IMR-90 (cell line): ENCODE measurements around the gene CDK15. TPM values are rescaled to one million over a fixed set of nuclear protein-coding genes. Genes with fewer than 3 reads are reported as not detected.
A peak's percentile ranks its signal among the peaks of the same experiment; 100 is the strongest.

ENCODE experiments used
- ATAC-seq: fragments of 200-7000 bp; cut with Tn5 transposase; 2 replicates; pipeline ENCODE4 v1.9.1; 2020; ENCODE audit warnings: low read depth, mild to moderate bottlenecking, moderate library complexity
- BruUV-seq: library from RNA; stranded (reverse); fragments of 400-500 nt; replicated peaks from 2 replicates; lab custom pipeline; 2021; lab: Mats Ljungman, UMichigan
- CTCF ChIA-PET: fragments of 300-600 bp; formaldehyde crosslinking; extraction: SDS; loops from one replicate; lab custom pipeline; 2021; ENCODE audit warnings: antibody characterized with exemption; lab: Yijun Ruan, JAX
- POLR2A ChIA-PET: fragments of 300-600 bp; sonication (Branson Sonifier 250); formaldehyde crosslinking; loops from one replicate; lab custom pipeline; 2022; ENCODE audit warnings: antibody characterized with exemption; ENCODE audit not compliant: unreplicated experiment; lab: Charles Lee
- DNase-seq: peaks from one replicate; pipeline ENCODE4 v3.0.0; 2013
- H2AFZ ChIP-seq: replicated peaks from 2 replicates; pipeline ENCODE3; 2013; ENCODE audit warnings: low read length, mild to moderate bottlenecking; ENCODE audit not compliant: poor library complexity
- H2AK5ac ChIP-seq: 2 replicates; pipeline ENCODE4 v1.6.1; 2013; ENCODE audit warnings: low read depth, low read length, inconsistent platforms
- H2AK9ac ChIP-seq: replicated peaks from 2 replicates; pipeline ENCODE3; 2013; ENCODE audit warnings: mild to moderate bottlenecking, low read depth, low read length, moderate library complexity; ENCODE audit not compliant: poor library complexity
- H2BK120ac ChIP-seq: 2 replicates; pipeline ENCODE4 v1.6.1; 2013; ENCODE audit warnings: low read depth, low read length, inconsistent platforms
- H2BK15ac ChIP-seq: 3 replicates; pipeline ENCODE4 v1.6.1; 2013; ENCODE audit warnings: low read depth, low read length, inconsistent platforms
- H2BK20ac ChIP-seq: 2 replicates; pipeline ENCODE4 v1.6.1; 2013; ENCODE audit warnings: low read depth, mild to moderate bottlenecking, inconsistent platforms, low read length, moderate library complexity
- H2BK5ac ChIP-seq: 2 replicates; pipeline ENCODE4 v1.6.1; 2013; ENCODE audit warnings: mild to moderate bottlenecking, low read depth, low read length, inconsistent platforms; ENCODE audit not compliant: poor library complexity, severe bottlenecking
- H3K14ac ChIP-seq: replicated peaks from 2 replicates; pipeline ENCODE4 v1.6.1; 2013; ENCODE audit warnings: low read depth, low read length, inconsistent platforms
- H3K18ac ChIP-seq: 2 replicates; pipeline ENCODE4 v1.6.1; 2013; ENCODE audit warnings: low read depth, low read length, control low read depth
- H3K23ac ChIP-seq: 2 replicates; pipeline ENCODE4 v1.6.1; 2013; ENCODE audit warnings: low read depth, low read length, inconsistent platforms
- H3K27ac ChIP-seq: 2 replicates; pipeline ENCODE4 v1.5.1; 2013; ENCODE audit warnings: mild to moderate bottlenecking, control low read depth, low read length; ENCODE audit not compliant: insufficient read depth
- H3K27me3 ChIP-seq: 2 replicates; pipeline ENCODE4 v1.6.1; 2013; ENCODE audit warnings: low read length; ENCODE audit not compliant: control insufficient read depth, insufficient read depth
- H3K36me3 ChIP-seq: 2 replicates; pipeline ENCODE4 v1.6.1; 2013; ENCODE audit warnings: low read length, mixed read lengths; ENCODE audit not compliant: control insufficient read depth, insufficient read depth
- H3K4ac ChIP-seq: 2 replicates; pipeline ENCODE4 v1.6.1; 2013; ENCODE audit warnings: low read depth, low read length, inconsistent platforms
- H3K4me1 ChIP-seq: 2 replicates; pipeline ENCODE4 v1.6.1; 2013; ENCODE audit warnings: low read length, mixed read lengths; ENCODE audit not compliant: control insufficient read depth, insufficient read depth
- H3K4me2 ChIP-seq: 2 replicates; pipeline ENCODE4 v1.6.1; 2013; ENCODE audit warnings: low read depth, mild to moderate bottlenecking, control low read depth, low read length, moderate library complexity
- H3K4me3 ChIP-seq: 2 replicates; pipeline ENCODE4 v1.5.1; 2013; ENCODE audit warnings: low read depth, mild to moderate bottlenecking, control low read depth, low read length, moderate library complexity; ENCODE audit not compliant: insufficient read depth
- H3K56ac ChIP-seq: 2 replicates; pipeline ENCODE4 v1.6.1; 2013; ENCODE audit warnings: low read length, inconsistent platforms; ENCODE audit not compliant: insufficient read depth; ENCODE audit errors: extremely low read depth
- H3K79me1 ChIP-seq, 2 experiments: 2 replicates each; pipeline ENCODE4 v1.6.1; 2013; ENCODE audit warnings: low read length in 2 of 2, inconsistent platforms in 1 of 2, low read depth in 1 of 2
- H3K9ac ChIP-seq: 2 replicates; pipeline ENCODE4 v1.6.1; 2013; ENCODE audit warnings: low read depth, low read length, control low read depth
- H3K9me1 ChIP-seq: 2 replicates; pipeline ENCODE4 v1.6.1; 2013; ENCODE audit warnings: low read length, inconsistent platforms; ENCODE audit not compliant: insufficient read depth
- H3K9me3 ChIP-seq: 2 replicates; pipeline ENCODE4 v1.6.1; 2013; ENCODE audit warnings: low read length; ENCODE audit not compliant: control insufficient read depth, insufficient read depth
- H4K20me1 ChIP-seq: 2 replicates; pipeline ENCODE4 v1.6.1; 2013; ENCODE audit warnings: low read length, inconsistent platforms; ENCODE audit not compliant: insufficient read depth
- H4K5ac ChIP-seq: 2 replicates; pipeline ENCODE4 v1.6.1; 2013; ENCODE audit warnings: mild to moderate bottlenecking, low read depth, low read length, control low read depth
- H4K8ac ChIP-seq, 2 experiments: 2 replicates each; pipeline ENCODE4 v1.6.1; 2013; ENCODE audit warnings: low read depth in 2 of 2, low read length in 2 of 2, control low read depth in 1 of 2, inconsistent platforms in 1 of 2
- H4K91ac ChIP-seq: 2 replicates; pipeline ENCODE4 v1.6.1; 2013; ENCODE audit warnings: low read depth, low read length, inconsistent platforms; ENCODE audit not compliant: insufficient read depth
- BHLHE40 ChIP-seq: fragments of 150-350 bp; IDR thresholded peaks from 2 replicates; pipeline ENCODE4 v1.6.1; 2016; ENCODE audit warnings: mild to moderate bottlenecking, low read depth, low read length
- CHD1 ChIP-seq: IDR thresholded peaks from 2 replicates; pipeline ENCODE4 v1.6.1; 2012; ENCODE audit warnings: low read depth, low read length, improper control_type of control experiment
- MAFK ChIP-seq: IDR thresholded peaks from 2 replicates; pipeline ENCODE4 v1.6.1; 2012; ENCODE audit warnings: low read depth, low read length, improper control_type of control experiment
- NFE2L2 ChIP-seq: fragments of 150-350 bp; IDR thresholded peaks from 2 replicates; pipeline ENCODE4 v1.6.1; 2016; ENCODE audit warnings: low read depth, mild to moderate bottlenecking, low read length
- POLR2A ChIP-seq: IDR thresholded peaks from 2 replicates; pipeline ENCODE4 v1.6.1; 2012; ENCODE audit warnings: mild to moderate bottlenecking, low read depth, low read length
- RCOR1 ChIP-seq: IDR thresholded peaks from 2 replicates; pipeline ENCODE4 v1.6.1; 2012; ENCODE audit warnings: mild to moderate bottlenecking, low read length, improper control_type of control experiment; ENCODE audit not compliant: insufficient replicate concordance
- RFX5 ChIP-seq: IDR thresholded peaks from 2 replicates; pipeline ENCODE4 v1.8.0; 2012; ENCODE audit warnings: low read depth, mild to moderate bottlenecking, low read length, moderate library complexity
- WGBS, 2 experiments: methylation state at CpG; one replicate each; pipeline versions ENCODE4 v1.1.5 to v1.1.7; 2013; ENCODE audit warnings: missing lambda C conversion rate in 2 of 2; ENCODE audit not compliant: insufficient read length in 1 of 2; ENCODE audit errors: extremely low coverage in 2 of 2; 5-methylcytosine and 5-hydroxymethylcytosine counted together
- dilution Hi-C: fragments of 300-500 bp; cut with HindIII; formaldehyde crosslinking; loops from one replicate; pipeline ENCODE4 v1.14.3; 2018; ENCODE audit warnings: low sequenced_read_pairs; ENCODE audit not compliant: unreplicated experiment
- in situ Hi-C: fragments of 300-500 bp; cut with MboI; formaldehyde crosslinking; loops from 3 replicates; pipeline ENCODE4 v1.14.3; 2019; ENCODE audit warnings: low sequenced_read_pairs, inconsistent platforms, mixed read lengths
- intact Hi-C: fragments of 100-400 bp; cut with micrococcal nuclease; formaldehyde crosslinking; loops from 2 replicates; pipeline ENCODE4 v1.10.0; 2022
- polyA plus RNA-seq, 3 experiments: library from polyadenylated mRNA; depleted of rRNA; stranded (reverse); fragments of >200 nt; gene quantifications; 2 replicates each; pipeline ENCODE4 v1.2.3, GENCODE V29; 2012; ENCODE audit warnings: low replicate concordance in 1 of 3
- total RNA-seq: library from RNA; depleted of rRNA; stranded (reverse); fragments of >200 nt; gene quantifications from 2 replicates; pipeline ENCODE4 v1.2.3, GENCODE V29; 2012

CDK15 gene
- total and polyA plus RNA-seq, 2 of the 4 experiments (the other 2 are of a cell fraction): 16.1 to 33.0 TPM

- TF ChIP-seq POLR2A: no peak
- TF ChIP-seq MAFK: peak; percentile 95
- no peak for TF ChIP-seq CHD1
- TF ChIP-seq NFE2L2: no peak
- no peak for TF ChIP-seq RFX5
- peak; percentile 6; the same call in 1 of the 2 replicates for TF ChIP-seq BHLHE40
- TF ChIP-seq RCOR1: no peak
- peak overlapping the region; percentile 84 for H2BK120ac ChIP-seq
- peak overlapping the region in 1 of 2 experiments; percentile 73; a peak in 3 of 4 replicates for H4K8ac ChIP-seq
- WGBS, 2 experiments: 0% methylated on average over 1 of the region's 4 CpGs; no CpG with 5 or more reads in 1 of the 2 experiments
- H3K9ac ChIP-seq: peak overlapping the region; percentile 45
- H3K79me1 ChIP-seq: peaks cover 0 to 4% of the 10 kb centered on the region in 2 experiments; a peak in 1 of 4 replicates
- peak overlapping the region; percentile 42; the same call in 1 of the 2 replicates for H3K4me3 ChIP-seq
- peaks cover 13% of the 10 kb centered on the region for H3K4me1 ChIP-seq
- peak overlapping the region; percentile 69; the same call in 1 of the 2 replicates for H4K5ac ChIP-seq
- no peak overlapping the region for H2AK9ac ChIP-seq
- H3K27me3 ChIP-seq: no peaks in the 10 kb centered on the region
- BruUV-seq: no TSS peak
- peaks cover 4% of the 10 kb centered on the region; the same call in 1 of the 2 replicates for H4K20me1 ChIP-seq
- peak overlapping the region; percentile 76; the same call in 1 of the 2 replicates for H3K27ac ChIP-seq
- peak overlapping the region; percentile 43 for H4K91ac ChIP-seq
- H2BK5ac ChIP-seq: peak overlapping the region; percentile 93
- peak overlapping the region; percentile 11; the same call in 1 of the 2 replicates for H2AK5ac ChIP-seq
- DNase-seq (peak; percentile 97), ATAC-seq (peak; percentile 83)
- H3K4me2 ChIP-seq: peak overlapping the region; percentile 87
- H3K4ac ChIP-seq: peak overlapping the region; percentile 84
- CTCF ChIA-PET: interaction anchor here (1.8 kb wide), 1 partner anchor 49 kb away, joined by 9 read pairs; no protein-coding TSS in a partner anchor
- peak overlapping the region; percentile 62 for H3K14ac ChIP-seq
- peak overlapping the region; percentile 27; the same call in 1 of the 3 replicates for H2BK15ac ChIP-seq
- in situ Hi-C loops (no loop called here), dilution Hi-C loops (no loop called here), intact Hi-C loops (loop anchor here (2.0 kb wide), 2 partner anchors 49 to 123 kb away; partner anchors contain the start of gene FZD7)
- peak overlapping the region; percentile 68; the same call in 1 of the 2 replicates for H3K56ac ChIP-seq
- H3K23ac ChIP-seq: peak overlapping the region; percentile 82; the same call in 1 of the 2 replicates
- H2AFZ ChIP-seq: no peak overlapping the region
- no peaks in the 10 kb centered on the region for H3K9me3 ChIP-seq
- POLR2A ChIA-PET: interaction anchor here (0.6 to 1.1 kb wide), 2 partner anchors 13 to 28 kb away, joined by 3 to 4 read pairs; no protein-coding TSS in a partner anchor
- peak overlapping the region; percentile 82 for H2BK20ac ChIP-seq
- no peaks in the 10 kb centered on the region for H3K36me3 ChIP-seq
- H3K18ac ChIP-seq: peak overlapping the region; percentile 84
- H3K9me1 ChIP-seq: peaks cover 10% of the 10 kb centered on the region
Observed at GRCh38 chr2:201909348-201909747, 103.0 kb downstream of the CDK15 start.
